Stimulated activated CD8-positive, alpha-beta memory T cell treated with anti-CD3 and anti-CD28 coated beads, Interleukin-15, amount 100 ng/mL, for 1 hour (primary cell): Measurements from ENCODE around the gene APOO.
A peak's percentile ranks its signal among the peaks of the same experiment; 100 is the strongest.

Experiments
- DNase-seq: peaks from one replicate; pipeline ENCODE4 v3.0.0-alpha.2; 2020; ENCODE audit warnings: low read depth

APOO gene

DNA sequence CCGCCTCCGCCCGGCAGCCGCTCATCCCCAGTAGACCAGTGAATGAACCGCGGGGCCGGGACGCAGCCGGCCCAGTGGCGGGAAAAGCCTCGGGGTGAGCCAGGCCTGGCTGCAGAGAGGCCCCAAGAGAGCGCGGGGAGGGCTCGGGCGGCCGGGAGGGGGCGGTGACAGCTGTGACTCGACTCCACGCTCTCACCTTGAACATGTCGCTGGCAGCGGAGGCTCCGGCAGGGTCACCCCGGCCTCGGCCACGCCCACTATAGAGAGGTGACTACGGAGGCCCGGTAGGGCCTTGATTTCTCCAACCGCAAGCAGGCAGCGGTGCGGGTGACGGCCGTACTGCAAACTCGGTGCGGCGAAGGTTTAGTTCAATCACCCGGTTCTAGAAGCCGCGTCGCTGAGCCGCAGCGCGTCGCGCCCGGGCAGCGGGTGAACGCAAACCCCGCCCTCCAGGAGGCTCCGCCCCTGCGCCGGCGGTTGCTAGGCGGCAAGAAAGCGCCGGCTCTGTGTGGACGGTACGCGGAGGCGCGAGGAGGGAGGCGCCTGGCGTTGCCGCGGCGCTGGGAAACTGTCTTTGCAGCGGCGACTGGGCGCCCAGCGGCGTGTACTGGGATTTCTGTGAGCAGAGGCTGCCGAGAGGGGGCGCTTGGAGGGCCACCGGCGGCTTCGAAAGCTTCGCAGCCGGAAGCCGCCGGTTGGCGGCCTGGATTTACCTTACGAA lies at the start of gene APOO, which contains the start of gene CXorf58:
Gene APOO, minus strand, starts transcription at position 441 of the 721 bp plus-strand sequence. Its CDS starts 236 bp downstream, at position 205.
Gene CXorf58, plus strand, starts transcription at position 509 of the 721 bp plus-strand sequence. CDS start 2,297 bp downstream, outside the sequence.
- DNase-seq, result peak; percentile 74

DNA sequence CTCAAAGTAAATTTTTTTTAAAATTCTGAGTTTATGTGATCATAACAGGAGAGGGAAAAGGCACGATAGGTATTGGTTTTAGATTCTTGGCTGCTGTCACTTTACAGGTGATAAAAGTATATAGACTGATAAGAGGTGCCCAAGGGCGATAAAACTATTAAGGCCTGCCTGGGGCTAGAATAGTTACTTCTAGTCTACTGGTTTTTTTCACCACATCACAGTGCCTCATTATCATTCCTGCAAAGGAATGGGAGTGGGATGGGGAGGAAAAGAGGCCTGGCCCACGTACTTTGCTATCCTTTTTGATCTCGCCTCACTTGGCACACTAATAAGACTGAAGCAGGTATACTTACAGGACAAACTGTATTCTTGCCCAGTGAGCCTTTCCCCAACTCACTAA lies 46.7 kb upstream of the APOO start:
- DNase-seq, result no peak

DNA sequence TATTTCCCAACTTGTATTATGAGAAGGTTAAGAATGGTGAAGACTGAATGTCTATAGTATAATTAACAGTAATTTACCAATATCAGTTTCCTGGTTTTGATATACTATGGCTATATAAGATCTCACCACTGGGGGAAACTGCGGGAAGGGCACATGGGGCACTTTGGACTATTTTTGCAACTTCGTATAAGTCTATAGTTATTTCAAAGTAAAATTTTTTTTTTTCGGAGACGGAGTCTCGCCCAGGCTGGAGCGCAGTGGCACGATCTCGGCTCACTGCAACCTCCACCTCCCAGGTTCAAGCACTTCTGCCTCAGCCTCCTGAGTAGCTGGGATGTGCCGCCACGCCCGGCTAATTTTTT lies 46.2 kb upstream of the APOO start:
- DNase-seq, result no peak

DNA sequence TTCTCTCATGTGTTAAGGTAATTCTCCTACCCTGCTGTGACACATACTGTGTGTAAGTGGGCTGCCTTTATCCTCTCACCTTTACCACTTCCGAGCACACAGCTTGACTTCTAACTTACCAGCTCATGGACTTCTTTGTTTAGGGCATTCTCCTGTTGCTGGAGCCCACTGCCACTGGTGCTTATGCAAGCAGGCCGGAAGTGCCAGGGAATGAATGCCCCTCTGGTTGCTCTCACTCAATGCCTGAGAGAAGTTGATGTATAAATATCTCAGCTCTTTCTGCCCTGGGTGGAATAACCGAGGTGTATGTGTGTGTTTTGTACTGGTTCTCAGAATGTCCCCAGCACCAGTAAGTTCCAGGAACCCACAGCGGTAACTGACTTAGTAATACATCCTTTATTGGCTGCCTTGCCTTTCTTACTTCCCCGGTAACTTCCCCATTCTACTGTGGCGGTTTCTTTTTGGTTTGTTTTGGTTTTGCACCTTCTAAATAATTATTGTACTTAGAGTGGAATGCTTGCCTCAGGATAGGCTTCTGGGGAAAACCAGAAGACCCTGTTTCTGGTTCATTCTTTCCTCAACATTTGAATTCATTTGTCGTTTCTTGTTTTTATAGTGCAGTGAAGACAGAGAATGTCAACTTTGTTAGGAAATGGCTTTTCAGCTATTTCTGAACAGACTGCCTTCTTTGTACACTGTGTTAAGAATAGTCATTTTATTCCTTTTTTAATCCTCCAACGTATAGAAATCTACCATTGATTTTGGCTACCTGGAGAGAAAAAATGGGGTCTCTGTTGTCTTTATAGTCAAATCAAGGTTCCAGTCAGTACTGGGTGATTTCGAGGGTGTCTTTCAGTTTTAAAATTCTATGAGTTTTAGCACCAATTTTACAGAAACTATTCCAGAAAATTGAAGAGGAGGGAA lies 45.5 kb upstream of the APOO start:
- no peak for DNase-seq

DNA sequence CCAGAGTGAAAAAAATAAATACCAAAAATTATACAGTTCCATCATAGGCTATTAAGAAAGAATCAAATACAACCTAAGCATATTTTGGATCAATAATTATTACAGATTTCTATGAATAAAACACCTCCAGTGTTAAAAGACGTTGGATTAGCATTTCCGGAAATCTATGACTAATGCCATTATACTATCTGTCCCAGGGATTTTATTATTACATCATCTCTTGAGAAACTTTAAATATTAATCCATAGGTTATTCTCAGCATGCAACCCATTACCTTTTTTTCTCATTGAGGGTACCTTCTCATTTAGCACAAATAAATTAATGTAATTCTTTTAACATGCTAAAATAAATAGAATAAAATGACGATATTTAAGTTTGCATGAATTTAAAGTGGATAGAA lies 44.7 kb upstream of the APOO start:
- DNase-seq, result no peak

DNA sequence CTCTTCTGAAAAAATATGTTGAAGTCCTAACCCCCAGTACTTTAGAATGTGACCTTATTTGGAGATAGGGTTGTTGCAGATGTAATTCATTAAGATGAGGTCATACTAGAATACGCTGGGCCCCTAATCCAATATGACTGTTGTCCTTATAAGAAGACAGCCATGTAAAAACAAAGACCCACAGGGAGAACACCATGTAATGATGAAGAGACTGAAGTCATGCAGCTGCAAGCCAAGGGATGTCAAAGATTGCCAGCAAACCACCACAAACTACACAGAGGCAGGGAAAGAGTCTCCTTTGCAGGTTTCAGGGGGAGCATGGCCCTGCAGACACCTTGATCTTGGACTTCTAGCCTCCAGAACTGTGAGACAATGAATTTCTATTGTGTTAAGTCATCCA lies 37.5 kb upstream of the APOO start:
- no peak for DNase-seq

DNA sequence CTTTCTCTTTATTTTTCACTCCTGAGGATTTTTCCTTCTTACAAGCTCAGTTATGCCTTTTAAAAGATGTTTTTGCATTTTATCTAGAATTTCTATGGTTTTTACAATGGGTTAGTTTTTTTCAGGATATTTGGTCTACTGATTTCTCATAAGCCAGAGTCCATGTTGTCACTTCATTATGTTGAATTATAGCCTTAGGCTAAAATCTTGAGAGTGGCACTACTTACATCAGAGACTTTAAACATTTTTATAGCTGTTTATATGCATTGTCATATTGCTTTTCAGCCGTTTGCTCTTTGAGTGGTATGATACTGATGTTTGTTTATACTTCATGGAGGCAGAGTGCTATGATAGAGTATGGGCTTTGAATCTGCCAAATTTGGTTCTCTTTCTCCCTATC lies 36.5 kb upstream of the APOO start:
- DNase-seq, result no peak

DNA sequence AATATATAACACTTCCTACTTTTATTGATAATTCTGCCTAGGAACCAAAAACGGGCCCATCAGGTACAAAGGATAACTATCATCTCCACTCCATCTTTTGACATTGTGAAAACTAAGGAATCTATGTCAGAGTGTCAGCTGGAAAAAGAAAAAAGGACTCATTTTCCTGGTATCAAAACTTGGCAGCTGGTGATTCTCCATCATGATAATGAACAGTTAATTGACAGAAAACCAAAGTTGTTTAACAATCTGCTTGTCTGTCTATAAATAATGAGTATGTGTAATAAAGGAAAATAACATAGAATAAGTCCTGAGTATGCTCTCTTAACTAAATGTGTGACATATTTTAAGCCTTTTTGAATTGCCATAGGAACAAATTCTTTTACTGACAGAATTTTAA lies 31.5 kb upstream of the APOO start:
- no peak for DNase-seq

DNA sequence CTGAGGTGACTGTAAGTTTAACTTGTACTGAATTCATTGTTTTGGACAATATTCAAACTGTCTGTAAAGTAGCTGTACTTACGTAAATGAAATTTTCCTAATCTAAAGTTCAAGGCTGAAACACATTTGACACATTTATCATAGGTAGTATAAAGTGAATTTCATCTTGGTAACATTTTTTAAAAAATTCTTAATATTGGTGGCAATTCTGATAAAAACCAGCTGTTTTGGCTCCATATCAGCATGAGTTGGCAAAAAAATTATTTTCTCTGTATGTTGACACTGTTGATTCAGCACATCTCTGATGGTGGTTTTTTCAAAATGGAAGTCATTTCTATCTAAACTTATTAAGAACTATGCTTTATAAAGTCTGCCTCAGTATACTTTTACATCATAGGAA lies 31.0 kb upstream of the APOO start:
- DNase-seq, result no peak

DNA sequence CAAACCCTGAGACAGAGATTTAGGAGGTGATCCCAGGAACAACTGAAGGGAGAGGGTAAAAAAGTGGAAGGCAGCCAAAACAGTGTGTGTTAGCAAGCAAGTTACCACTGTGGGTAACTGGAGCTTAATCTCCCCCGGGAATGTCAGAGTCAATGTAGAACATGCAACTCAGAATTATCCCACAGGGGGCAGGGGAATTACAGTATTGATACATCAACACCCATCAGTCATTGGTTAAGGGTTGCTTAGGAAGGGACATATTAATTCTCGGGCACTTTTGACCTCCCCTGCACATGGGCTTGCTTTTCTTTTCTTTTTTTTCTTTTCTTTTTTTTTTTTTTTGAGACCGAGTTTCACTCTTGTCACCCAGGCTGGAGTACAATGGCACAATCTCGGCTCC lies 29.4 kb upstream of the APOO start:
- no peak for DNase-seq

DNA sequence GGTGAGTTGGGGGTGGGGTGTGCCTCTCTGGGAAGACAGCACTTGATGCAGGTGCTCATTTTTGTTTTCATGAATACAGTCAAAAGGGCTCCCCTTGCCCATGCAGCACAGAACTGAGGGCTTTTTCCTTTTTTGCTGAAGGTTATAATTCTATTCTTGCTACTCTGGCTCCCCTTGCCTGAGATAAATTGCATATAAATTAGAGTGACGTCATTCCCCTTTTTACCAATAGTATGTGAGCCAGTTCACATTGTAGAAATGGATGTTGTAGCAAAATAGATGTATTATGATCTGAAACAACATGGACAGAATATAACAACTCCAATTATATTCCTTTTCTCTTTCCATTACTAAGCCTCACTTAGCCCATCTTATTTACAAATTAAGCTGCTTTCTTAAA lies 28.4 kb upstream of the APOO start:
- DNase-seq, result no peak

DNA sequence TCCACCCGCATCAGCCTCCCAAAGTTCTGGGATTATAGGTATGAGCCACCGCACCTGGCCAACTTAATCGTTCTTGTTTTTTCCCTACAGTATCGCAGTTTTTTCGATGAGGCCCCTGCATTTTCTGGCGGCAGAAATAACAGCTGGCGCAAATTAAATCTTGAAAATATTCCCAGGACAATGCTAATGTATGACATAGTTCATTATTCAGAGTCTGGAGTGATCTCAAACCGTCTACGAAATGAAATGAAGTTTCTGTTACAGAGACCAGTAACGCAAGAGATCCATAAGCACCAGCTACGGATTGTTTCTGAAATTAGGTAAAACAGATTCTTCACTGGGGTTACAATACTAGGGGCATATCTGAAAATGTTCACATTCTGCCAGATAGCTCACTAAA lies 27.4 kb upstream of the APOO start:
- no peak for DNase-seq

DNA sequence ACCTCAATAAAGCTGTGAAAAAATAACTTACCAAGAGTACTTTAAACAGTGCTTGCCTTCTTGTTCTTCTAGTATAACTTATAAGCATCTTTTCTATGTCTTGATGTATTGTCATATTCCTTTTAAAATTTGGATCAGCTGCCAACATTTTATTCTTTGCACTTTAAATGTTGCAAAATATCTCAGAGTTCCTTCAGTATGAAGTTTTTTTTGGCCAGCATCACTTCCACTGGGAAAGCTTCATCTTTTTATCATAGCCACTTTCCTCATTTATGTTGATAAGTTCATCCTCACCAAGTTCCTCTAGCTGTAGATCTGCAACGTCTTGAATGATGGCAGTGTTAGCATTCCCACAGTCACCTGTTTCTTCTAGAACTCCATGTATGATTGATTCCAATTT lies 24.3 kb upstream of the APOO start:
- DNase-seq, result no peak

DNA sequence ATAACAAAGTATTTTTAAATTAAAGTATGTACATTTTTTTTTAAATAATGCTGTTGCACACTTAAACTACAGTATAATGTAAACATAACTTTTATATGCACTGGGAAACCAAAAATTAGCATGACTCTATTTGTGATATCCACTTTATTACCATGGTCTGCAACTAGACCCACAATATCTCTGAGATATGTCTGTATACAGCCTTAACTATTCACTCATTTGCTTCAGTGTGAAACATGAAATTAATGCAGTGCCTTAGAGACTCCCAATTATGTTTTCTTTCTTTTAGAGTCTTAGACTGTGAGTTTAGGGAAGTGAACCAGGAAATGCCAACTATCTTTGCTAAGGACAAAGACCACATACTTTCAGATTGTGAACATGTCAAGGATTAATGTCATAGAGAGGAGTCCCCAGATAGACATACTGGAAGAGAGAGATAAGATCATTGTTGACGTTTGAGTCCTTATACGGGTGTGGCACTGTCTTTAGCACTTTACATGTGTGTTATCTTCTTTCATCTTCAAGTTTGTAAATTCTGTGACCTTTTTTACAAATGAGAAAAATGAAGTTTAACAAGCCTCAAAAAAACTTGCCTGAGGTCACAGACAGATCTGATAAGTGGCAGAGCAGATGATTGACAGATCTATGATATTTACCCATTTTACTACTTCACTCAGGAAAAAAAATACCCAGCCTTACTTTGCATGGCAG lies 23.3 kb upstream of the APOO start:
- no peak for DNase-seq

DNA sequence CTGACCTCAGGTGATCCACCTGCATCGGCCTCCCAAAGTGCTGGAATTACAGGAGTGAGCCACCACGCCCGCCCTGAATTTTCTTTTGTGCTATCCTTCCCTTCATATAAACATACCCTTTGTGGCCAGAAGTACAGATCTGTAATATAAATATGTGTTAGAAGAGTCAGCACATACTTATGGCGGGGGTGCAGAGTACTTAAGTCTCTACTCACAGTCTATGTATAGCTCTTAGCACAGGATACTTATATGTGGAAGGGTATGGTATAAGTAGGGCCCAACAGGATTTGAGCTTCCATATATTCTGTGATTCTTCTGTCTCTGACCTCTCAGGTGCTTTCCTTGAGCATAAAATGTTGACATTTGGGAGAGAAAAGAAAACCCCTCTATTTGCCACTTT lies 18.3 kb upstream of the APOO start:
- DNase-seq, result no peak

DNA sequence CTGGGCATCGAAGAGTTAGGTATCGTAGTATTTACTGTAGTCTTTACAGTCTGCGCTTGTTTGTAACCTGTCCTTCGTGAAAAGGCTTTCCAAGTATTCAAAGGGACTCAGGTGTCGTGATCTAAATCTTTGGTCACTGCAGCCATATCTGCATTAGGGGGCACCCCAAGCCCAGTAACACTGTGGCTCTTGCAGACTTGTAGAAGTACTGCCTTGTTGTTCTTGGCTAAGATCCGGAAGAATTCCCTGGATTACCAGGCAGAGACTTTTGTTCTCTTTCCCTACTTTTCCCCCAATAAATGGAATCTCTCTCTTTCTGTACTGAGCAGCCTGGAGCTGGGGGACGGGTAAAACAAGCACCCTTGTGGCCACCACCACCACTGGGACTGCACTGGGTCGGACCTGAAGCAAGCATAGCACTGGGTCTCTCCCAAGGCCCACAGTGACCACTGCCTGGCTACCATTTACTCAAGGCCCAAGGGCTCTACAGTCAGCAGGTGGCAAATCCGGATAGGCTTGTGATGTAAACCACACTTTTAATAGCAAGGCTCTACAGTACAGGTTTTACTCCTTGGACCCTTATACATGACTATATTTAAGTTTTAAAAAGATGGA lies 12.1 kb upstream of the APOO start:
- DNase-seq, result no peak

DNA sequence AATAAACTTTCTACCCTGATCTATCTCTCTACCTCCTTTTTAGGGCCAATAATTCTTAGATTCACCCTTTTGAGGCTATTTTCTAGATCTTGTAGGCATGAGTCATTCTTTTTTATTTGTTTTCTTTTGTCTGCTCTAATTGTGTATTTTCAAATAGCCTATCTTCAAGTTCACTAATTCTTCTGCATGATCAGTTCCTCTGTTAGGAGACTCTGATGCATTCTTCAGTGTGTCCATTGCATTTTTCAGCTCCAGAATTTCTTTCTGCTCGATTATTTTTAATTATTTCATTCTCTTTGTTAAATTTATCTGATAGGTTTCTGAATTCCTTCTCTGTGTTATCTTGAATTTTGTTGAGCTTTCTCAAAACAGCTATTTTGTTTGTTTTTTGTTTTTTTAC lies 11.4 kb upstream of the APOO start:
- DNase-seq, result no peak

DNA sequence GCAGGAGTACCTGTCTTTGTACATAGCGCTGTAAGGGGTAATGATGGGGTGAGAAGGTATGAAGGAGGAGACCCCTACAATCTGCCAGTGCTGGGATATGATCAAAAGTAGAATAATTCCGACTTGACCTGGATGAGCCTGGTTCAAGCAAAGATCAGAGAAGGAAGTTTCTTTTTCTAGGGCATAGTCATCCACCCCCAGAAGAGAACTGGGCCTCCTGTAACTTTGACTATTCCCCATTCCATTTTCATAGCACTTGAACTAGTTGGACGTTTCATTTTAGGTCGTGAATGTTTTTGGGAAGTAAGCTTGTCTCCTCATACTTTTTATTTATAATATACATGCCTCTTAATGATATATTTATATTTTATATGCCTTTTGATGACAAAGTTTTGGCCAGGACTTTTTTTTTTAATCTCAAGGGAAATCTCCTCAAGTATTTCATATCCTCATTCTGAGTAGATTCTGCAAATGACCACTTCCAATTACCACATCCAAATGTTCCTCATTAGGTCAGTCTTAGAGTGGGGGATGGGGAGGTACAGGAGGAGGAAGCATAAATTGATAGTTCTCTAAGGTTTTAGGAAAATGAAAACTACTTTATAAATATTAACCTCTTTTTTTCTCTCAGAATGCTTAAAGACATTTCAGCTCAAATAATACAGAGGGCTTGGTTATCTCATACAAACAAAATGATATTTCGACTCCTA lies 3.5 kb upstream of the APOO start:
- no peak for DNase-seq

DNA sequence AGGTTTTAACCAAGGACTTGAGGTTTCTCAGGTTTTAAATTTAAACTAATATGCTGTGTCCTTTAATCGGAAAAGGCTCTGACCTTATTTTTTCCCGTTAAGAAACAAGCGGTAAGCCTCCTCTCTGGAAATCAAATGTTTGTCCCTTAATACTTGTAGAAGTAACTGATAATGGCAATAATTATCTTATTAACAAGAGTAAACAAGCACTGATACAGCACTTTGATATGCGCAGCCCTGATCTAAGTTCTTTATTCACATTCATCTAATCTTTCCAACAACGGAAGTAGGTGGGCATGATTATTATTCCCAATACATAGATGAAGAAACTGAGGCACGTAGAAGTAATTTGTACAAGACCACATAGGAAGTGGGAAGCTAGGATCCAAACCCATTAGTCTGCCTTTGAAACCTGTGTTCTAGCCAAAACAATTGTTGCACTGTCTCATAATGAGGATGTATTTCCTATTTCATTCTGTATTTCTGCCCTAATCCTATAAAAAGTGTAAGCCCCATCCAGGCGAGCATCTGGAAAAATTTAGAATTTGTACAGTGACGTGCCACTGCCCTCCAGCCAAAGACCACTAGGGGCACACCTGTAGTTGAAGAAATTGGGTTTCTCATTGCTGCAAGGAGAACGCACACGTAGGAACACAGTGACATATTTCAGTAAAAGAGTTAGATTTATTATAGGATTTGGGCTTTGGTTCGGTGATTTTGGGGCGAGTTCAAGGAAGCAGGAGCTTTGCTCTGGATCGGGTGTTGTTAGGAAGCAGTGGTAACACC lies 674 bp upstream of the APOO start:
- DNase-seq, result no peak

DNA sequence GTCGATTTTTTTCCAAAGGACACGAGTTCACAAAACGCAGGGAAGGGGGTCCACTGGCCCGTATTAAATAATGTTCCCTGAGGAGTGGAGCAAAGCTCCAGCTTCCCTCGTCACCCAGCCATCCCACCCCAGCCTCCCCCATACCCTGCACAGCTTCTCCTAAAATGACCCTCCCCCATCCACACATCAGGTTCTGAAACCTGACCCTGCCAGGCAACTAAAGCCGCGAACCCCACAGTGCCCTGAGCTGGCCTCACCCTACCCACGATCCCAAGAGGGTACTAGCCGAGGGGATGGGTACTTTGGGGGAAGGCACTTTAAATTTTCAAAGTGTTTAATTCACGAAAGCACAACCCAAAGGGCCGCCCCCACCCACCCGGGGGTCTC lies 634 bp downstream of the APOO start:
- no peak for DNase-seq

DNA sequence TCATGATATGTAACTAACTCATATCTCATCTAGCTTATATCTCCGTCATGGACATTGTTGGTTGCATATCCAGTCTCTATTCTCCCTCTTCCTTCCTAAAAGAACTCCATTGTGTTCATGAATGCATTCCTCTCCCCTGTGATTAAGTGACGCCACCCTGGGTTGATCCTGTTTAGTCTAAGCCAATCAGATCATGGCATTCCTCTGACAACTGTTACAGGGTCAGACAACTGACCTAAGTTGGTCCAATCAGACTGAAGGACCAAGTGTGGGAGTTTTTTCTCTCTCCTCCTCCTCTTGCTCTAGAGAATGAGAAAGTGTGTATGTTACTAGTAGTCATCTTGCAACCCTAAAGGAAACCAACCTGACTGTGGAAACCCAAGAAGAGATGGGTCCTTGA lies 3.6 kb downstream of the APOO start:
- no peak for DNase-seq
